IMR-90 (cell line): ENCODE results near the gene TNRC6B. TPM values are rescaled to one million over a fixed set of nuclear protein-coding genes. Genes with fewer than 3 reads are reported as not detected.

Experiments used
- ATAC-seq: fragments of 200-7000 bp; cut with Tn5 transposase; 2 replicates; pipeline ENCODE4 v1.9.1; 2020; ENCODE audit warnings: low read depth, mild to moderate bottlenecking, moderate library complexity
- BruUV-seq: library from RNA; stranded (reverse); fragments of 400-500 nt; replicated peaks from 2 replicates; lab custom pipeline; 2021; lab: Mats Ljungman, UMichigan
- CTCF ChIA-PET: fragments of 300-600 bp; formaldehyde crosslinking; extraction: SDS; loops from one replicate; lab custom pipeline; 2021; ENCODE audit warnings: antibody characterized with exemption; lab: Yijun Ruan, JAX
- POLR2A ChIA-PET: fragments of 300-600 bp; sonication (Branson Sonifier 250); formaldehyde crosslinking; loops from one replicate; lab custom pipeline; 2022; ENCODE audit warnings: antibody characterized with exemption; ENCODE audit not compliant: unreplicated experiment; lab: Charles Lee
- DNase-seq: peaks from one replicate; pipeline ENCODE4 v3.0.0; 2013
- H2AFZ ChIP-seq: replicated peaks from 2 replicates; pipeline ENCODE3; 2013; ENCODE audit warnings: low read length, mild to moderate bottlenecking; ENCODE audit not compliant: poor library complexity
- H2AK5ac ChIP-seq: 2 replicates; pipeline ENCODE4 v1.6.1; 2013; ENCODE audit warnings: low read depth, low read length, inconsistent platforms
- H2AK9ac ChIP-seq: replicated peaks from 2 replicates; pipeline ENCODE3; 2013; ENCODE audit warnings: mild to moderate bottlenecking, low read depth, low read length, moderate library complexity; ENCODE audit not compliant: poor library complexity
- H2BK120ac ChIP-seq: 2 replicates; pipeline ENCODE4 v1.6.1; 2013; ENCODE audit warnings: low read depth, low read length, inconsistent platforms
- H2BK15ac ChIP-seq: 3 replicates; pipeline ENCODE4 v1.6.1; 2013; ENCODE audit warnings: low read depth, low read length, inconsistent platforms
- H2BK20ac ChIP-seq: 2 replicates; pipeline ENCODE4 v1.6.1; 2013; ENCODE audit warnings: low read depth, mild to moderate bottlenecking, inconsistent platforms, low read length, moderate library complexity
- H2BK5ac ChIP-seq: 2 replicates; pipeline ENCODE4 v1.6.1; 2013; ENCODE audit warnings: mild to moderate bottlenecking, low read depth, low read length, inconsistent platforms; ENCODE audit not compliant: poor library complexity, severe bottlenecking
- H3K14ac ChIP-seq: replicated peaks from 2 replicates; pipeline ENCODE4 v1.6.1; 2013; ENCODE audit warnings: low read depth, low read length, inconsistent platforms
- H3K18ac ChIP-seq: 2 replicates; pipeline ENCODE4 v1.6.1; 2013; ENCODE audit warnings: low read depth, low read length, control low read depth
- H3K23ac ChIP-seq: 2 replicates; pipeline ENCODE4 v1.6.1; 2013; ENCODE audit warnings: low read depth, low read length, inconsistent platforms
- H3K27ac ChIP-seq: 2 replicates; pipeline ENCODE4 v1.5.1; 2013; ENCODE audit warnings: mild to moderate bottlenecking, control low read depth, low read length; ENCODE audit not compliant: insufficient read depth
- H3K27me3 ChIP-seq: 2 replicates; pipeline ENCODE4 v1.6.1; 2013; ENCODE audit warnings: low read length; ENCODE audit not compliant: control insufficient read depth, insufficient read depth
- H3K36me3 ChIP-seq: 2 replicates; pipeline ENCODE4 v1.6.1; 2013; ENCODE audit warnings: low read length, mixed read lengths; ENCODE audit not compliant: control insufficient read depth, insufficient read depth
- H3K4ac ChIP-seq: 2 replicates; pipeline ENCODE4 v1.6.1; 2013; ENCODE audit warnings: low read depth, low read length, inconsistent platforms
- H3K4me1 ChIP-seq: 2 replicates; pipeline ENCODE4 v1.6.1; 2013; ENCODE audit warnings: low read length, mixed read lengths; ENCODE audit not compliant: control insufficient read depth, insufficient read depth
- H3K4me2 ChIP-seq: 2 replicates; pipeline ENCODE4 v1.6.1; 2013; ENCODE audit warnings: low read depth, mild to moderate bottlenecking, control low read depth, low read length, moderate library complexity
- H3K4me3 ChIP-seq: 2 replicates; pipeline ENCODE4 v1.5.1; 2013; ENCODE audit warnings: low read depth, mild to moderate bottlenecking, control low read depth, low read length, moderate library complexity; ENCODE audit not compliant: insufficient read depth
- H3K56ac ChIP-seq: 2 replicates; pipeline ENCODE4 v1.6.1; 2013; ENCODE audit warnings: low read length, inconsistent platforms; ENCODE audit not compliant: insufficient read depth; ENCODE audit errors: extremely low read depth
- H3K79me1 ChIP-seq, 2 experiments: 2 replicates each; pipeline ENCODE4 v1.6.1; 2013; ENCODE audit warnings: low read length in 2 of 2, inconsistent platforms in 1 of 2, low read depth in 1 of 2
- H3K9ac ChIP-seq: 2 replicates; pipeline ENCODE4 v1.6.1; 2013; ENCODE audit warnings: low read depth, low read length, control low read depth
- H3K9me1 ChIP-seq: 2 replicates; pipeline ENCODE4 v1.6.1; 2013; ENCODE audit warnings: low read length, inconsistent platforms; ENCODE audit not compliant: insufficient read depth
- H3K9me3 ChIP-seq: 2 replicates; pipeline ENCODE4 v1.6.1; 2013; ENCODE audit warnings: low read length; ENCODE audit not compliant: control insufficient read depth, insufficient read depth
- H4K20me1 ChIP-seq: 2 replicates; pipeline ENCODE4 v1.6.1; 2013; ENCODE audit warnings: low read length, inconsistent platforms; ENCODE audit not compliant: insufficient read depth
- H4K5ac ChIP-seq: 2 replicates; pipeline ENCODE4 v1.6.1; 2013; ENCODE audit warnings: mild to moderate bottlenecking, low read depth, low read length, control low read depth
- H4K8ac ChIP-seq, 2 experiments: 2 replicates each; pipeline ENCODE4 v1.6.1; 2013; ENCODE audit warnings: low read depth in 2 of 2, low read length in 2 of 2, control low read depth in 1 of 2, inconsistent platforms in 1 of 2
- H4K91ac ChIP-seq: 2 replicates; pipeline ENCODE4 v1.6.1; 2013; ENCODE audit warnings: low read depth, low read length, inconsistent platforms; ENCODE audit not compliant: insufficient read depth
- CEBPB ChIP-seq: IDR thresholded peaks from 2 replicates; pipeline ENCODE4 v1.6.1; 2012; ENCODE audit warnings: low read depth, low read length, improper control_type of control experiment
- FOS ChIP-seq: fragments of 150-350 bp; IDR thresholded peaks from 2 replicates; pipeline ENCODE4 v1.6.1; 2016; ENCODE audit warnings: low read depth, low read length
- MAFK ChIP-seq: IDR thresholded peaks from 2 replicates; pipeline ENCODE4 v1.6.1; 2012; ENCODE audit warnings: low read depth, low read length, improper control_type of control experiment
- RAD21 ChIP-seq: IDR thresholded peaks from 2 replicates; pipeline ENCODE4 v1.6.1; 2012; ENCODE audit warnings: low read length, improper control_type of control experiment
- RCOR1 ChIP-seq: IDR thresholded peaks from 2 replicates; pipeline ENCODE4 v1.6.1; 2012; ENCODE audit warnings: mild to moderate bottlenecking, low read length, improper control_type of control experiment; ENCODE audit not compliant: insufficient replicate concordance
- RFX5 ChIP-seq: IDR thresholded peaks from 2 replicates; pipeline ENCODE4 v1.8.0; 2012; ENCODE audit warnings: low read depth, mild to moderate bottlenecking, low read length, moderate library complexity
- WGBS, 2 experiments: methylation state at CpG; one replicate each; pipeline versions ENCODE4 v1.1.5 to v1.1.7; 2013; ENCODE audit warnings: missing lambda C conversion rate in 2 of 2; ENCODE audit not compliant: insufficient read length in 1 of 2; ENCODE audit errors: extremely low coverage in 2 of 2; 5-methylcytosine and 5-hydroxymethylcytosine counted together
- dilution Hi-C: fragments of 300-500 bp; cut with HindIII; formaldehyde crosslinking; loops from one replicate; pipeline ENCODE4 v1.14.3; 2018; ENCODE audit warnings: low sequenced_read_pairs; ENCODE audit not compliant: unreplicated experiment
- in situ Hi-C: fragments of 300-500 bp; cut with MboI; formaldehyde crosslinking; loops from 3 replicates; pipeline ENCODE4 v1.14.3; 2019; ENCODE audit warnings: low sequenced_read_pairs, inconsistent platforms, mixed read lengths
- intact Hi-C: fragments of 100-400 bp; cut with micrococcal nuclease; formaldehyde crosslinking; loops from 2 replicates; pipeline ENCODE4 v1.10.0; 2022
- polyA plus RNA-seq, 3 experiments: library from polyadenylated mRNA; depleted of rRNA; stranded (reverse); fragments of >200 nt; gene quantifications; 2 replicates each; pipeline ENCODE4 v1.2.3, GENCODE V29; 2012; ENCODE audit warnings: low replicate concordance in 1 of 3
- total RNA-seq: library from RNA; depleted of rRNA; stranded (reverse); fragments of >200 nt; gene quantifications from 2 replicates; pipeline ENCODE4 v1.2.3, GENCODE V29; 2012
- TF ChIP-seq, protein P1 (sequence below): fragments of 150-350 bp; IDR thresholded peaks from 2 replicates; pipeline ENCODE4 v1.6.1; 2017; ENCODE audit warnings: mild to moderate bottlenecking, antibody characterized with exemption, low read length, low read depth

The TNRC6B gene
- total and polyA plus RNA-seq, 2 of the 4 experiments (the other 2 are of a cell fraction) = 3.9 to 17.0 TPM

DNA sequence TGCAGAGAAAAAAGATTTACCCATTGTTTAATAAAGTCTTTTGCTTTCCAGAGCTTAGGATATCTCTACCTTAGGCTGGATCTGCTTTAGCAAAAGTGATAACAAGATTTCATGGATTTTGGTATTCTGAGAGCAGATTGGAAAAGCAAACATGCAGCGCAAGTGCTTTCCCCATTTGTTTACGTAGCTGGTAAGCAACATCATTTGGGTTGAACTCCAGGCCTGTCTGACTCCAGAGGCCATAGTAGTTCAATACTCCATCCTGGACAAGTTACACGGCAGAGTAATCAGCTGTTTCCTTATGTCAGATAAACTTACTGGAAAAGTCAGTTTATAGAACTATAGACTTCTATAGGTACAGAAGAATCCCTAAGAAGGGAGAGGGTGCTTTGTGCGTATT, 40.6 kb upstream of the TNRC6B start:
- Histone ChIP-seq H2BK20ac (no peak overlapping the region), H3K27me3 (no peaks in the 10 kb centered on the region), H3K18ac (no peak overlapping the region), H2AFZ (no peak overlapping the region), H2BK120ac (no peak overlapping the region), H4K91ac (no peak overlapping the region), H3K4me2 (no peak overlapping the region), H3K9me3 (no peaks in the 10 kb centered on the region), H2BK15ac (no peak overlapping the region), H3K4me1 (no peaks in the 10 kb centered on the region; the same call in 1 of the 2 replicates), H3K36me3 (no peaks in the 10 kb centered on the region), H3K56ac (no peak overlapping the region), H3K4ac (no peak overlapping the region), H4K20me1 (no peaks in the 10 kb centered on the region), H2AK5ac (no peak overlapping the region), H2BK5ac (no peak overlapping the region), H4K5ac (no peak overlapping the region), H3K79me1 (no peaks in the 10 kb centered on the region), H4K8ac (no peak overlapping the region), H3K9ac (no peak overlapping the region), H2AK9ac (no peak overlapping the region), H3K9me1 (no peaks in the 10 kb centered on the region; the same call in 1 of the 2 replicates), H3K14ac (no peak overlapping the region), H3K23ac (no peak overlapping the region), H3K4me3 (no peak overlapping the region), H3K27ac (no peak overlapping the region)
- CTCF ChIA-PET = interaction anchor here (1.2 kb wide), 1 partner anchor 29 kb away, joined by 3 read pairs; no protein-coding TSS in a partner anchor
- ATAC-seq (no peak), DNase-seq (no peak)
- in situ Hi-C loops (no loop called here), dilution Hi-C loops (no loop called here), intact Hi-C loops (no loop called here)
- BruUV-seq = no TSS peak
- no peak for TF ChIP-seq CEBPB
- TF ChIP-seq RFX5 = no peak
- TF ChIP-seq MAFK = no peak
- no peak for TF ChIP-seq FOS
- TF ChIP-seq, protein P1, sequence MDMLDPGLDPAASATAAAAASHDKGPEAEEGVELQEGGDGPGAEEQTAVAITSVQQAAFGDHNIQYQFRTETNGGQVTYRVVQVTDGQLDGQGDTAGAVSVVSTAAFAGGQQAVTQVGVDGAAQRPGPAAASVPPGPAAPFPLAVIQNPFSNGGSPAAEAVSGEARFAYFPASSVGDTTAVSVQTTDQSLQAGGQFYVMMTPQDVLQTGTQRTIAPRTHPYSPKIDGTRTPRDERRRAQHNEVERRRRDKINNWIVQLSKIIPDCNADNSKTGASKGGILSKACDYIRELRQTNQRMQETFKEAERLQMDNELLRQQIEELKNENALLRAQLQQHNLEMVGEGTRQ = no peak
- TF ChIP-seq RAD21 = no peak
- TF ChIP-seq RCOR1 = no peak
- POLR2A ChIA-PET = interaction anchor here (1.2 kb wide), 1 partner anchor 14 kb away, joined by 3 read pairs; no protein-coding TSS in a partner anchor
- no CpG with 5 or more reads among the region's 4 CpGs for WGBS, 2 experiments
